GM12892 (cell line): ENCODE data around the gene CP.

ENCODE experiments used
- POLR2A ChIP-seq: IDR thresholded peaks from 2 replicates; pipeline ENCODE4 v1.6.1; 2011; ENCODE audit warnings: low read depth, low read length, control low read depth
- POLR2AphosphoS5 ChIP-seq: IDR thresholded peaks from 2 replicates; pipeline ENCODE4 v1.6.1; 2011; ENCODE audit warnings: low read depth, low read length, control low read depth
- TAF1 ChIP-seq: IDR thresholded peaks from 2 replicates; pipeline ENCODE4 v1.6.1; 2011; ENCODE audit warnings: low read depth, mild to moderate bottlenecking, control low read depth, low read length, borderline replicate concordance

- TF ChIP-seq POLR2A = no peak
- no peak for TF ChIP-seq POLR2AphosphoS5
- no peak for TF ChIP-seq TAF1
These were observed 23.0 kb downstream of the CP start for GRCh38 chr3:149198611-149199010.
